GM12878 (cell line): ENCODE measurements around the gene ETFRF1. TPM values are rescaled to one million over a fixed set of nuclear protein-coding genes. Genes with fewer than 3 reads are reported as not detected.

Source experiments
- ATAC-seq: fragments of 200-7000 bp; cut with Tn5 transposase; 3 replicates; pipeline ENCODE4 v1.9.1; 2020; ENCODE audit warnings: mild to moderate bottlenecking, moderate library complexity
- BruUV-seq: library from RNA; stranded (reverse); fragments of 400-500 nt; replicated peaks from 2 replicates; lab custom pipeline; 2021; lab: Mats Ljungman, UMichigan
- CTCF ChIA-PET: fragments of 300-600 bp; sonication (Branson Sonifier 250); formaldehyde crosslinking; extraction: SDS; loops from one replicate; lab custom pipeline; 2021; ENCODE audit warnings: inconsistent platforms; lab: Yijun Ruan, JAX
- POLR2A ChIA-PET: fragments of 350-600 bp; formaldehyde crosslinking; extraction: SDS; loops from one replicate; lab custom pipeline; 2021; ENCODE audit warnings: inconsistent platforms; lab: Charles Lee
- RAD21 ChIA-PET: fragments of 300-600 bp; sonication (Branson Sonifier 250); formaldehyde crosslinking; loops from one replicate; lab custom pipeline; 2023; ENCODE audit warnings: antibody characterized with exemption; ENCODE audit not compliant: unreplicated experiment; lab: Charles Lee
- SMC1A ChIA-PET: fragments of 300-600 bp; sonication (Branson Sonifier 250); formaldehyde crosslinking; loops from one replicate; lab custom pipeline; 2023; ENCODE audit not compliant: unreplicated experiment, uncharacterized antibody; lab: Charles Lee
- DNase-seq: peaks from one replicate; pipeline ENCODE4 v3.0.0-alpha.2; 2011; ENCODE audit warnings: low read depth, low spot score
- FAIRE-seq: peaks from 3 replicates; lab custom pipeline; 2011; peaks lifted over from hg19 to GRCh38; lab: Jason Lieb, UNC
- H2AFZ ChIP-seq: 2 replicates; pipeline ENCODE4 v1.6.0; 2011; ENCODE audit warnings: low read depth, low read length, control low read depth; ENCODE audit not compliant: control insufficient read depth
- H3K27ac ChIP-seq: 2 replicates; pipeline ENCODE4 v1.5.1; 2011; ENCODE audit warnings: control low read depth; ENCODE audit not compliant: control insufficient read depth, insufficient read depth
- H3K27me3 ChIP-seq, 2 experiments: replicated peaks in 1 of 2; 2 replicates each; pipeline versions ENCODE4 v1.6.0 to v1.6.1; 2011; ENCODE audit warnings: low read length in 1 of 2; ENCODE audit not compliant: control insufficient read depth in 2 of 2, insufficient read depth in 2 of 2
- H3K36me3 ChIP-seq, 2 experiments: 2 replicates each; pipeline ENCODE4 v1.5.1; 2011; ENCODE audit warnings: low read length in 1 of 2; ENCODE audit not compliant: control insufficient read depth in 2 of 2, insufficient read depth in 2 of 2
- H3K4me1 ChIP-seq: 2 replicates; pipeline ENCODE4 v1.6.1; 2011; ENCODE audit warnings: mild to moderate bottlenecking, low read length, moderate library complexity, mixed read lengths; ENCODE audit not compliant: control insufficient read depth, insufficient read depth
- H3K4me2 ChIP-seq: 2 replicates; pipeline ENCODE4 v1.6.0; 2011; ENCODE audit warnings: control low read depth; ENCODE audit not compliant: control insufficient read depth, insufficient read depth
- H3K4me3 ChIP-seq: fragments of 200-600 bp; sonication (generic); 2 replicates; pipeline ENCODE4 v1.5.1; 2016
- H3K79me2 ChIP-seq: 2 replicates; pipeline ENCODE4 v1.6.0; 2011; ENCODE audit warnings: low read length; ENCODE audit not compliant: control insufficient read depth, insufficient read depth
- H3K9ac ChIP-seq: 2 replicates; pipeline ENCODE4 v1.8.0; 2011; ENCODE audit warnings: low read length, control low read depth, mixed read lengths; ENCODE audit not compliant: control insufficient read depth, insufficient read depth
- H3K9me3 ChIP-seq: replicated peaks from 3 replicates; pipeline ENCODE4 v1.5.1; 2011; ENCODE audit warnings: mild to moderate bottlenecking, low read length; ENCODE audit not compliant: control insufficient read depth, insufficient read depth
- H4K20me1 ChIP-seq: 2 replicates; pipeline ENCODE4 v1.6.0; 2011; ENCODE audit not compliant: control insufficient read depth, insufficient read depth
- ASH2L ChIP-seq: fragments of 300-600, 200-600 bp; sonication (generic); IDR thresholded peaks from 2 replicates; pipeline ENCODE4 v1.6.1; 2017; ENCODE audit warnings: low read depth, mild to moderate bottlenecking, borderline replicate concordance
- POLR2A ChIP-seq: IDR thresholded peaks from 2 replicates; pipeline ENCODE4 v1.6.1; 2011; ENCODE audit warnings: low read depth, mild to moderate bottlenecking, low read length
- SPI1 ChIP-seq: IDR thresholded peaks from 2 replicates; pipeline ENCODE4 v1.6.1; 2011; ENCODE audit warnings: low read depth, mild to moderate bottlenecking, low read length, moderate library complexity, borderline replicate concordance; ENCODE audit not compliant: insufficient read depth
- TBL1XR1 ChIP-seq: IDR thresholded peaks from 2 replicates; pipeline ENCODE4 v1.6.1; 2012; ENCODE audit warnings: low read depth, low read length, improper control_type of control experiment
- ZNF274 ChIP-seq: IDR thresholded peaks from one replicate; pipeline ENCODE4 v1.8.0; 2011; ENCODE audit not compliant: insufficient read length, insufficient read depth
- WGBS: methylation state at CpG from one replicate; pipeline ENCODE4 v1.1.6; 2016; ENCODE audit warnings: low lambda C conversion rate; ENCODE audit not compliant: insufficient replicate concordance, insufficient coverage; ENCODE audit errors: missing lambda C conversion rate; 5-methylcytosine and 5-hydroxymethylcytosine counted together
- in situ Hi-C: fragments of 300-500 bp; cut with MboI; formaldehyde crosslinking; loops from 9 replicates; pipeline ENCODE4 v1.14.3; 2018; ENCODE audit warnings: mixed read lengths
- intact Hi-C: fragments of 100-400 bp; cut with micrococcal nuclease; formaldehyde crosslinking; loops from one replicate; pipeline ENCODE4 v1.14.2; 2022; ENCODE audit not compliant: unreplicated experiment
- polyA plus RNA-seq, 11 experiments: library from polyadenylated mRNA; depleted of rRNA in 4 of 11; unstranded in 6 of 11; stranded (reverse) in 5 of 11; fragments of >200 nt; fragmentation: Nextera tagmentation in 4 of 11; fragmentation: Illumina TruSeq in 1 of 11; extraction: Ambion mirVana in 4 of 11; extraction: Trizol in 1 of 11; gene quantifications; 1 replicate in 1 of 11; 2 replicates in 10 of 11; pipeline versions ENCODE4 v1.2.1 to v1.2.3, GENCODE V29; 2011 to 2016; ENCODE audit warnings: inconsistent platforms in 2 of 11, missing spikeins in 2 of 11, low read depth in 1 of 11
- total RNA-seq, 4 experiments: library from RNA; depleted of rRNA in 3 of 4; stranded (reverse); fragments of >200 nt in 3 of 4; fragmentation: Illumina TruSeq in 1 of 4; extraction: Trizol in 1 of 4; gene quantifications; 2 replicates each; pipeline versions ENCODE4 v1.2.1 to v1.2.3, GENCODE V29; 2013 to 2021
- TF ChIP-seq, protein P1 (sequence below): fragments of 450-650 bp; IDR thresholded peaks from 2 replicates; pipeline ENCODE4 v1.6.1; 2017; ENCODE audit warnings: antibody characterized with exemption, mild to moderate bottlenecking, moderate library complexity

Gene ETFRF1
- total and polyA plus RNA-seq, 10 of the 15 experiments (the other 5 are each of a cell fraction or from before 2014, with no cell fraction given), result 9.9 to 59.6 (median 26.2) TPM

DNA sequence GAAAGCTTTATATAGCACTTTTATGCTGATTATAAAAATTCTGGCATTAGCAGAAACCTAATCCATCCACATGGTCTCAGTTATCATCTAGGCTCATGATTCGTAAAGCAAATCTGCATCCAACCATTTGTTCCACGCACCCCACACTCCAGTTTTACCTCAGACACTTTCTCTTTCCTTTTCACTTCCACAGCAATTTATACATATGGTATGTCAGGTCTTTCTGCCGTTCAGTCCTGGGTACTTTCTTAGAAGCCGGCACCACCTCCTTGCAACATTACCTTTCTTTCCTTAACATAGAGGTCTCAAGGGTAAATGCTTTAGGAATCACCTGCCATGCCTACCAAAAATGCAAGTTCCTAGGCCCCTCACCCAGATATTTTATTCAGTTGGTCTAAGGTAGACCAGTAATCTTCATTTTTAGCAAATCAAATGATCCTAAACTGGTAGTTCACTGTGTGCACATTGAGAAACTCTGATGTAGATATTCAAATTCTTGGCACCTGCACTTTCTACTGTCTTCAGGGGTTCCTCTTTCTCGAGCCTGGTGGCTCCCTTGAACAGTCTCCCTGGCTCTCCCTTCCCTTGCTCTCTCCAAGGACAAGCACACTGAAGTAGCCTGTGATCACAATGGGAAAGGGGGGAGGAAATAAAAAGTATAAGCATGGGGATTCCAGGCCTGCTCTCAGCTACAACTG is 58.5 kb downstream of the ETFRF1 start:
- in situ Hi-C loops (no loop called here), intact Hi-C loops (no loop called here)
- H3K9me3 ChIP-seq, result no peaks in the 10 kb centered on the region; the same call in 2 of the 3 replicates
- CTCF ChIA-PET, result interaction anchor here (1.0 to 1.2 kb wide), 2 partner anchors 9 to 11 kb away, joined by 3 to 5 read pairs; no protein-coding TSS in a partner anchor
- no peaks in the 10 kb centered on the region for H3K36me3 ChIP-seq
- H3K79me2 ChIP-seq, result peaks cover 18% of the 10 kb centered on the region
- no peak overlapping the region for H3K27ac ChIP-seq
- WGBS, result 27% methylated on average over 5 of the region's 5 CpGs
- no peaks in the 10 kb centered on the region for H3K27me3 ChIP-seq
- no peaks in the 10 kb centered on the region for H4K20me1 ChIP-seq
- ATAC-seq, result no peak
- RAD21 ChIA-PET, result interaction anchor here (1.7 kb wide), 1 partner anchor 131 kb away, joined by 3 read pairs; no protein-coding TSS in a partner anchor
- POLR2A ChIA-PET, result interaction anchor here (0.5 kb wide), 1 partner anchor 29 kb away, joined by 4 read pairs; no protein-coding TSS in a partner anchor
- FAIRE-seq, result no peak
- H3K4me1 ChIP-seq, result peaks cover 10% of the 10 kb centered on the region
- no peak overlapping the region for H3K9ac ChIP-seq
- no peak for DNase-seq
- H2AFZ ChIP-seq, result peak overlapping the region; percentile 61
- BruUV-seq, result no TSS peak
- SMC1A ChIA-PET, result interaction anchor here (2.1 to 2.9 kb wide), 2 partner anchors 12 to 134 kb away, joined by 5 to 12 read pairs; no protein-coding TSS in a partner anchor
- H3K4me2 ChIP-seq, result peak overlapping the region; percentile 74
- no peak overlapping the region for H3K4me3 ChIP-seq
- TF ChIP-seq SPI1 (peak; percentile 62; the same call in 1 of the 2 replicates), ZNF274 (no peak)

GRCh38 chr12:25254271-25254880 is 59.3 kb downstream of the ETFRF1 start:
- BruUV-seq, result no TSS peak
- RAD21 ChIA-PET, result interaction anchor here (1.2 kb wide), 1 partner anchor 70 kb away, joined by 4 read pairs; no protein-coding TSS in a partner anchor
- no peaks in the 10 kb centered on the region for H3K27me3 ChIP-seq
- TF ChIP-seq TBL1XR1 (no peak), POLR2A (no peak), ASH2L (no peak)
- TF ChIP-seq, protein P1, sequence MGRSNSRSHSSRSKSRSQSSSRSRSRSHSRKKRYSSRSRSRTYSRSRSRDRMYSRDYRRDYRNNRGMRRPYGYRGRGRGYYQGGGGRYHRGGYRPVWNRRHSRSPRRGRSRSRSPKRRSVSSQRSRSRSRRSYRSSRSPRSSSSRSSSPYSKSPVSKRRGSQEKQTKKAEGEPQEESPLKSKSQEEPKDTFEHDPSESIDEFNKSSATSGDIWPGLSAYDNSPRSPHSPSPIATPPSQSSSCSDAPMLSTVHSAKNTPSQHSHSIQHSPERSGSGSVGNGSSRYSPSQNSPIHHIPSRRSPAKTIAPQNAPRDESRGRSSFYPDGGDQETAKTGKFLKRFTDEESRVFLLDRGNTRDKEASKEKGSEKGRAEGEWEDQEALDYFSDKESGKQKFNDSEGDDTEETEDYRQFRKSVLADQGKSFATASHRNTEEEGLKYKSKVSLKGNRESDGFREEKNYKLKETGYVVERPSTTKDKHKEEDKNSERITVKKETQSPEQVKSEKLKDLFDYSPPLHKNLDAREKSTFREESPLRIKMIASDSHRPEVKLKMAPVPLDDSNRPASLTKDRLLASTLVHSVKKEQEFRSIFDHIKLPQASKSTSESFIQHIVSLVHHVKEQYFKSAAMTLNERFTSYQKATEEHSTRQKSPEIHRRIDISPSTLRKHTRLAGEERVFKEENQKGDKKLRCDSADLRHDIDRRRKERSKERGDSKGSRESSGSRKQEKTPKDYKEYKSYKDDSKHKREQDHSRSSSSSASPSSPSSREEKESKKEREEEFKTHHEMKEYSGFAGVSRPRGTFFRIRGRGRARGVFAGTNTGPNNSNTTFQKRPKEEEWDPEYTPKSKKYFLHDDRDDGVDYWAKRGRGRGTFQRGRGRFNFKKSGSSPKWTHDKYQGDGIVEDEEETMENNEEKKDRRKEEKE, result no peak
- TF ChIP-seq, all 136 proteins: peak for 0
- no peak for ATAC-seq
- H4K20me1 ChIP-seq, result no peaks in the 10 kb centered on the region
- no peak overlapping the region for H3K9ac ChIP-seq
- WGBS, result 64% methylated on average over 4 of the region's 4 CpGs
- H3K4me1 ChIP-seq, result peaks cover 10% of the 10 kb centered on the region
- FAIRE-seq, result no peak
- in situ Hi-C loops (no loop called here), intact Hi-C loops (no loop called here)
- no peaks in the 10 kb centered on the region for H3K36me3 ChIP-seq
- H3K79me2 ChIP-seq, result peaks cover 10% of the 10 kb centered on the region
- H3K9me3 ChIP-seq, result no peaks in the 10 kb centered on the region
- H3K27ac ChIP-seq, result no peak overlapping the region
- CTCF ChIA-PET, result interaction anchor here (1.0 to 1.8 kb wide), 4 partner anchors 8 to 13 kb away, joined by 3 to 5 read pairs (median 4); no protein-coding TSS in a partner anchor
- H3K4me3 ChIP-seq, result no peak overlapping the region
- no peak overlapping the region for H3K4me2 ChIP-seq
- no peak overlapping the region for H2AFZ ChIP-seq
- SMC1A ChIA-PET, result interaction anchor here (0.6 to 2.9 kb wide), 4 partner anchors 16 to 165 kb away, joined by 3 to 12 read pairs (median 4); no protein-coding TSS in a partner anchor
- no peak for DNase-seq
- POLR2A ChIA-PET, result interaction anchor here (0.5 kb wide), 1 partner anchor 30 kb away, joined by 4 read pairs; no protein-coding TSS in a partner anchor
